Keratinocyte (primary cell): ENCODE data around the gene RAB27B. TPM values are rescaled to one million over a fixed set of nuclear protein-coding genes. Genes with fewer than 3 reads are reported as not detected.
A peak's percentile ranks its signal among the peaks of the same experiment; 100 is the strongest.

ENCODE experiments used
- DNase-seq: peaks from one replicate; pipeline ENCODE4 v3.0.0-alpha.2; 2011; ENCODE audit warnings: low read depth, missing footprints, low spot score
- FAIRE-seq: peaks from 2 replicates; lab custom pipeline; 2011; peaks lifted over from hg19 to GRCh38; lab: Jason Lieb, UNC
- H2AFZ ChIP-seq: 2 replicates; pipeline ENCODE4 v1.6.0; 2012; ENCODE audit warnings: low read length, control low read depth, inconsistent platforms; ENCODE audit not compliant: control insufficient read depth
- H3K27ac ChIP-seq: 2 replicates; pipeline ENCODE4 v1.5.1; 2011; ENCODE audit warnings: low read length; ENCODE audit not compliant: control insufficient read depth, insufficient read depth
- H3K27me3 ChIP-seq: 3 replicates; pipeline ENCODE4 v1.6.0; 2011; ENCODE audit warnings: low read length; ENCODE audit not compliant: control insufficient read depth, insufficient read depth; ENCODE audit errors: extremely low read depth
- H3K36me3 ChIP-seq, 2 experiments: 2 replicates in 1 of 2; 3 replicates in 1 of 2; pipeline ENCODE4 v1.5.1; 2011; ENCODE audit warnings: low read length in 2 of 2, mild to moderate bottlenecking in 1 of 2; ENCODE audit not compliant: control insufficient read depth in 2 of 2, insufficient read depth in 2 of 2; ENCODE audit errors: extremely low read depth in 1 of 2
- H3K4me1 ChIP-seq: 3 replicates; pipeline ENCODE4 v1.5.1; 2011; ENCODE audit warnings: low read length; ENCODE audit not compliant: control insufficient read depth, insufficient read depth; ENCODE audit errors: extremely low read depth
- H3K4me2 ChIP-seq: 3 replicates; pipeline ENCODE4 v1.6.0; 2011; ENCODE audit warnings: low read depth, low read length; ENCODE audit not compliant: control insufficient read depth, insufficient read depth; ENCODE audit errors: extremely low read depth
- H3K4me3 ChIP-seq, 3 experiments: fragments of 200-600 bp in 1 of 3; sonication (generic) in 1 of 3; 2 replicates in 2 of 3; 3 replicates in 1 of 3; pipeline ENCODE4 v1.5.1; 2011 to 2016; ENCODE audit warnings: low read length in 3 of 3, mild to moderate bottlenecking in 3 of 3, control low read depth in 2 of 3, inconsistent platforms in 1 of 3, low read depth in 1 of 3, mixed read lengths in 1 of 3, mixed run types in 1 of 3, moderate library complexity in 1 of 3; ENCODE audit not compliant: control insufficient read depth in 2 of 3, insufficient read depth in 2 of 3; ENCODE audit errors: extremely low read depth in 1 of 3
- H3K79me2 ChIP-seq: 2 replicates; pipeline ENCODE4 v1.6.0; 2012; ENCODE audit warnings: low read length; ENCODE audit not compliant: control insufficient read depth, insufficient read depth
- H3K9ac ChIP-seq: 3 replicates; pipeline ENCODE4 v1.6.0; 2011; ENCODE audit warnings: low read length; ENCODE audit not compliant: control insufficient read depth, insufficient read depth; ENCODE audit errors: extremely low read depth
- H3K9me1 ChIP-seq: 3 replicates; pipeline ENCODE4 v1.6.0; 2011; ENCODE audit warnings: low read length; ENCODE audit not compliant: control insufficient read depth, insufficient read depth; ENCODE audit errors: extremely low read depth
- H3K9me3 ChIP-seq: 2 replicates; pipeline ENCODE4 v1.5.1; 2012; ENCODE audit warnings: low read depth, low read length; ENCODE audit not compliant: control insufficient read depth
- H4K20me1 ChIP-seq: 3 replicates; pipeline ENCODE4 v1.6.0; 2011; ENCODE audit warnings: low read length; ENCODE audit not compliant: control insufficient read depth, insufficient read depth; ENCODE audit errors: extremely low read depth
- EZH2 ChIP-seq: IDR thresholded peaks from one replicate; pipeline ENCODE4 v1.6.1; 2012; ENCODE audit warnings: inconsistent platforms, mild to moderate bottlenecking, low read length, moderate library complexity
- dilution Hi-C: fragments of 300-500 bp; cut with MboI; formaldehyde crosslinking; loops from one replicate; pipeline ENCODE4 v1.7.0; 2020; ENCODE audit warnings: low sequenced_read_pairs; ENCODE audit not compliant: extremely low pct_ligation_motif_present
- polyA plus RNA-seq, 5 experiments: library from polyadenylated mRNA; depleted of rRNA in 3 of 5; stranded (reverse) in 3 of 5; stranded (forward) in 1 of 5; unstranded in 1 of 5; fragments of >200 nt; gene quantifications; 1 replicate in 1 of 5; 2 replicates in 3 of 5; 3 replicates in 1 of 5; pipeline versions ENCODE4 v1.2.1 to v1.2.3, GENCODE V29; 2011 to 2012; ENCODE audit warnings: missing spikeins in 2 of 5, low read depth in 1 of 5, low replicate concordance in 1 of 5
- TF ChIP-seq, protein P1 (sequence below), 3 experiments: IDR thresholded peaks in 1 of 3; conservative IDR thresholded peaks in 1 of 3; optimal IDR thresholded peaks in 1 of 3; 2 replicates in 2 of 3; 3 replicates in 1 of 3; pipeline versions ENCODE3 to v1.5.1; 2011; ENCODE audit warnings: low read length in 3 of 3, mild to moderate bottlenecking in 3 of 3, moderate library complexity in 2 of 3, control low read depth in 1 of 3, inconsistent platforms in 1 of 3; ENCODE audit not compliant: insufficient read depth in 2 of 3; ENCODE audit errors: extremely low read depth in 1 of 3

RAB27B gene
- polyA plus RNA-seq, 1 donor (not counting 4 experiments of a cell fraction or from before 2014, with no cell fraction given), result 4.2 TPM

DNA sequence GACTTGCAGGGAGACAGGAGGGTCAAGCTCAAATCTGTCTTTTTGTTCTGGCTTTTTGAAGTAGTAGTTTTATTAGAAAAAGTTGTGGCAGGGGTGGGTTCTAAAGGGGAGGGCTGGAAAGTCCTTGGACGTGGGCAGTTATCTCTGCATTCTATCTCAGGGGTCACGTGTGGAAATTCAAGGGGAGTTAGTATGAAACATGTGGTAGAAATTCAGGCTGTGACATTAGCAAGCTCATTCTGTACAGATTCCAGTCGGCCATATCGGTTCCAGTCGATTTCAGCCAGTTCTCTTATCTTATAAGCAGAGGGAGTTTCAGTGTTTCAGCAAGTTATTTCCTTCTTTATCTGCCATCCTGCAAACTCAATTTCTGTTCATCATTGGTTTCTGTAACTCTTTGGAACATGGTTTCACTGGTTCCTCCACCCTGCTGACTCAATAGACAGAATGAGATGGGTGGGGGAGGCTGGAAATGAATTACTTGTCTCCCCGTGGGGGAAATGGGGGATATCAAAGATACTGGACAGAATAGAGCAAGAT lies 53.0 kb downstream of the RAB27B start:
- DNase-seq, result no peak
- H4K20me1 ChIP-seq, result no peaks in the 10 kb centered on the region
- H3K4me1 ChIP-seq, result peaks cover 16% of the 10 kb centered on the region
- no peak overlapping the region for H3K9ac ChIP-seq
- dilution Hi-C loops, result no loop called here
- no peak overlapping the region for H2AFZ ChIP-seq
- H3K36me3 ChIP-seq, result peaks cover 0 to 2% of the 10 kb centered on the region in 2 experiments
- H3K9me1 ChIP-seq, result no peaks in the 10 kb centered on the region
- peak overlapping the region; percentile 12 for H3K4me2 ChIP-seq
- no peaks in the 10 kb centered on the region for H3K27me3 ChIP-seq
- no peaks in the 10 kb centered on the region for H3K79me2 ChIP-seq
- no peak for TF ChIP-seq EZH2
- TF ChIP-seq, protein P1, sequence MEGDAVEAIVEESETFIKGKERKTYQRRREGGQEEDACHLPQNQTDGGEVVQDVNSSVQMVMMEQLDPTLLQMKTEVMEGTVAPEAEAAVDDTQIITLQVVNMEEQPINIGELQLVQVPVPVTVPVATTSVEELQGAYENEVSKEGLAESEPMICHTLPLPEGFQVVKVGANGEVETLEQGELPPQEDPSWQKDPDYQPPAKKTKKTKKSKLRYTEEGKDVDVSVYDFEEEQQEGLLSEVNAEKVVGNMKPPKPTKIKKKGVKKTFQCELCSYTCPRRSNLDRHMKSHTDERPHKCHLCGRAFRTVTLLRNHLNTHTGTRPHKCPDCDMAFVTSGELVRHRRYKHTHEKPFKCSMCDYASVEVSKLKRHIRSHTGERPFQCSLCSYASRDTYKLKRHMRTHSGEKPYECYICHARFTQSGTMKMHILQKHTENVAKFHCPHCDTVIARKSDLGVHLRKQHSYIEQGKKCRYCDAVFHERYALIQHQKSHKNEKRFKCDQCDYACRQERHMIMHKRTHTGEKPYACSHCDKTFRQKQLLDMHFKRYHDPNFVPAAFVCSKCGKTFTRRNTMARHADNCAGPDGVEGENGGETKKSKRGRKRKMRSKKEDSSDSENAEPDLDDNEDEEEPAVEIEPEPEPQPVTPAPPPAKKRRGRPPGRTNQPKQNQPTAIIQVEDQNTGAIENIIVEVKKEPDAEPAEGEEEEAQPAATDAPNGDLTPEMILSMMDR (optimal IDR thresholded peaks at IDR 0.05 in 1 of 3, IDR thresholded peaks at IDR 0.05 in 1 of 3, conservative IDR thresholded peaks at IDR 0.05 in 1 of 3; ENCODE audit: extremely low read depth in 1 of 3, insufficient read depth in 2 of 3, low read length in 3 of 3), result no peak
- no peak overlapping the region for H3K4me3 ChIP-seq
- FAIRE-seq, result no peak
- H3K9me3 ChIP-seq, result no peaks in the 10 kb centered on the region
- H3K27ac ChIP-seq, result peak overlapping the region; percentile 65

DNA sequence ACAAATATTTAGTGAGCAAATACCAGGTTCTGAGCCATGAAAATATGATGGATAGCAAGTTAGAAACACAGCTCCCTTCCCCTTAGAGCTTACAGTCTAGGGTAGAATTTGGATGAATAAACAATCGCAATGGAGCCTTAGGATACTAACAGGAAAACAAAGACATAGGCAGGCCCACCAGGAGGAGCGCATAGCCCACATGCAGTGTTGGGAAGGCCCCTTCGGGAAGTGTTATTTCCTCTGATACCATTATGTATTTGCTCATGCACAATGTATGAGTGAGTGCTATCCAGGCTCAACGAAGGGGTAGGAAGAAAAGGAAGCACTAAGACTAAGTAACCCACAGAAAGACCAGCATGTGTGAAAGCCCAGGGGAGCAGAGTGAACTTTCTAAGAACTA lies 54.0 kb downstream of the RAB27B start:
- Histone ChIP-seq H3K27ac (no peak overlapping the region), H3K4me3 (no peak overlapping the region), H4K20me1 (no peaks in the 10 kb centered on the region), H2AFZ (no peak overlapping the region), H3K36me3 (peaks cover 0 to 2% of the 10 kb centered on the region in 2 experiments), H3K9me1 (no peaks in the 10 kb centered on the region), H3K27me3 (no peaks in the 10 kb centered on the region), H3K9ac (no peak overlapping the region), H3K79me2 (no peaks in the 10 kb centered on the region), H3K4me1 (peaks cover 16% of the 10 kb centered on the region), H3K4me2 (no peak overlapping the region), H3K9me3 (no peaks in the 10 kb centered on the region)
- dilution Hi-C loops, result no loop called here
- FAIRE-seq, result no peak
- DNase-seq, result no peak
- TF ChIP-seq, protein P1 (optimal IDR thresholded peaks at IDR 0.05 in 1 of 3, IDR thresholded peaks at IDR 0.05 in 1 of 3, conservative IDR thresholded peaks at IDR 0.05 in 1 of 3; ENCODE audit: extremely low read depth in 1 of 3, insufficient read depth in 2 of 3, low read length in 3 of 3), result no peak
- TF ChIP-seq EZH2, result no peak
